HepG2 (cell line): ENCODE results near the gene OBSL1. TPM values are rescaled to one million over a fixed set of nuclear protein-coding genes. Genes with fewer than 3 reads are reported as not detected.

ENCODE experiments used
- DBP ChIP-seq: sonication (generic); formaldehyde crosslinking; IDR thresholded peaks from 2 replicates; pipeline ENCODE4 v1.4.0; 2020; ENCODE audit warnings: missing genetic modification reagents; ENCODE audit errors: not compliant biosample characterization
- EEA1 ChIP-seq: sonication (generic); formaldehyde crosslinking; IDR thresholded peaks from 2 replicates; pipeline ENCODE4 v1.5.1; 2020; ENCODE audit warnings: mild to moderate bottlenecking, missing genetic modification reagents, borderline replicate concordance
- FOXP1 ChIP-seq, 2 experiments: fragments of 450-650 bp in 1 of 2; IDR thresholded peaks; 2 replicates each; pipeline ENCODE4 v1.6.1; 2017 to 2018; ENCODE audit warnings: antibody characterized with exemption in 1 of 2
- GATAD1 ChIP-seq: IDR thresholded peaks from 2 replicates; pipeline ENCODE4 v1.6.1; 2016; ENCODE audit warnings: missing genetic modification reagents, missing compliant biosample characterization
- MLXIP ChIP-seq: sonication (generic); formaldehyde crosslinking; IDR thresholded peaks from 2 replicates; pipeline ENCODE4 v1.9.0; 2021; ENCODE audit warnings: missing genetic modification reagents, borderline replicate concordance
- PHB2 ChIP-seq: fragments of 450-650 bp; IDR thresholded peaks from 2 replicates; pipeline ENCODE4 v1.6.1; 2018; ENCODE audit not compliant: partially characterized antibody
- RFXANK ChIP-seq: IDR thresholded peaks from 2 replicates; pipeline ENCODE4 v1.6.1; 2016
- SYNCRIP ChIP-seq: fragments of 200-400 bp; formaldehyde crosslinking; IDR thresholded peaks from 2 replicates; pipeline ENCODE4 v1.6.1; 2018; ENCODE audit warnings: mild to moderate bottlenecking, low read depth, low read length; ENCODE audit not compliant: insufficient read depth
- TAF1 ChIP-seq: sonication (generic); formaldehyde crosslinking; IDR thresholded peaks from 2 replicates; pipeline ENCODE4 v1.4.0; 2020; ENCODE audit warnings: missing genetic modification reagents
- ZBED4 ChIP-seq: sonication (generic); formaldehyde crosslinking; IDR thresholded peaks from 2 replicates; pipeline ENCODE4 v1.4.0; 2020; ENCODE audit warnings: missing genetic modification reagents, borderline replicate concordance
- ZBTB49 ChIP-seq: sonication (generic); formaldehyde crosslinking; IDR thresholded peaks from 2 replicates; pipeline ENCODE4 v1.4.0; 2020; ENCODE audit warnings: missing genetic modification reagents, borderline replicate concordance
- ZNF44 ChIP-seq: sonication (generic); formaldehyde crosslinking; IDR thresholded peaks from 2 replicates; pipeline ENCODE4 v1.5.1; 2020; ENCODE audit warnings: mild to moderate bottlenecking, missing genetic modification reagents
- ZNF512B ChIP-seq: sonication (generic); formaldehyde crosslinking; IDR thresholded peaks from 2 replicates; pipeline ENCODE4 v1.5.1; 2020; ENCODE audit warnings: missing genetic modification reagents, mild to moderate bottlenecking, borderline replicate concordance
- ZNF720 ChIP-seq: sonication (generic); formaldehyde crosslinking; IDR thresholded peaks from 2 replicates; pipeline ENCODE4 v1.4.0; 2020; ENCODE audit warnings: missing genetic modification reagents
- polyA plus RNA-seq, 8 experiments: library from polyadenylated mRNA; depleted of rRNA in 3 of 8; stranded (reverse) in 7 of 8; unstranded in 1 of 8; fragments of >200 nt; fragmentation: Illumina TruSeq in 4 of 8; extraction: Trizol in 4 of 8; gene quantifications; 2 replicates each; pipeline versions ENCODE4 v1.2.1 to v1.2.3, GENCODE V29; 2011 to 2016; ENCODE audit warnings: low read depth in 4 of 8, missing spikeins in 1 of 8, mixed read lengths in 1 of 8; ENCODE audit not compliant: insufficient read depth in 1 of 8
- total RNA-seq, 5 experiments: library from RNA; depleted of rRNA; stranded (reverse); fragments of >200 nt; fragmentation: Illumina TruSeq; extraction: Trizol; gene quantifications; 2 replicates each; pipeline ENCODE4 v1.2.3, GENCODE V29; 2016; ENCODE audit warnings: low read depth in 1 of 5

The OBSL1 gene
- total and polyA plus RNA-seq, 2 of the 13 experiments (the other 11 are each of a cell fraction or from before 2014, with no cell fraction given) = 86.7 to 218 TPM

GRCh38 chr2:219509780-219510511 lies 61.4 kb downstream of the OBSL1 start (continued):
- TF ChIP-seq ZNF512B = peak; percentile 87; the same call in 1 of the 2 replicates
- no peak for TF ChIP-seq ZBTB49
- TF ChIP-seq PHB2 = no peak
- no peak for TF ChIP-seq ZNF44 (CRISPR knock-in tag)
- TF ChIP-seq ZBED4 = no peak
- no peak for TF ChIP-seq SYNCRIP
- no peak for TF ChIP-seq FOXP1 (IDR thresholded peaks at IDR 0.05)
- TF ChIP-seq FOXP1 (CRISPR knock-in tag; IDR thresholded peaks at IDR 0.05) = no peak
- TF ChIP-seq MLXIP (CRISPR knock-in tag) = no peak
- no peak for TF ChIP-seq DBP (CRISPR knock-in tag)
- TF ChIP-seq RFXANK (CRISPR knock-in tag) = no peak
- peak; percentile 87 for TF ChIP-seq EEA1 (CRISPR knock-in tag)
- no peak for TF ChIP-seq GATAD1 (CRISPR knock-in tag)
- no peak for TF ChIP-seq TAF1 (CRISPR knock-in tag)
- TF ChIP-seq ZNF720 (CRISPR knock-in tag) = no peak
